Stimulated activated naive B cell treated with anti-CD40 and anti-IgM and Interleukin-4, amounts not matched to agents 10 μg/mL and 1 μg/mL and 100 μg/mL, for 72 hours (primary cell): ENCODE data around the gene SPTSSA.
"Not testable (repeated sequence)": the region's sequence is repeated elsewhere in the genome, so short reads cannot be mapped to it uniquely, and the experiment has no call there.

Source experiments
- ATAC-seq, 2 donors: fragments of 150-1000 bp; cut with Tn5 transposase; replicated peaks; 2 replicates each; pipeline ENCODE4 v1.10.0; 2021; ENCODE audit warnings: moderate library complexity in 1 of 2
- DNase-seq: peaks from one replicate; pipeline ENCODE4 v3.0.0; 2021
- H3K27ac Mint-ChIP-seq: one replicate; pipeline ENCODE4 v1.8.0; 2022; ENCODE audit warnings: mild to moderate bottlenecking, mixed read lengths
- H3K27me3 Mint-ChIP-seq, 2 donors: one replicate each; pipeline ENCODE4 v1.8.0; 2022; ENCODE audit warnings: mixed read lengths in 2 of 2
- H3K36me3 Mint-ChIP-seq, 2 donors: one replicate each; pipeline ENCODE4 v1.8.0; 2022; ENCODE audit warnings: mixed read lengths in 2 of 2, mild to moderate bottlenecking in 1 of 2
- H3K4me1 Mint-ChIP-seq, 2 donors: one replicate each; pipeline ENCODE4 v1.8.0; 2022; ENCODE audit warnings: mixed read lengths in 2 of 2, mild to moderate bottlenecking in 1 of 2
- H3K4me3 Mint-ChIP-seq, 2 donors: one replicate each; pipeline ENCODE4 v1.8.0; 2022; ENCODE audit warnings: mild to moderate bottlenecking in 2 of 2, mixed read lengths in 2 of 2, moderate library complexity in 1 of 2
- H3K9me3 Mint-ChIP-seq, 2 donors: one replicate each; pipeline ENCODE4 v1.8.0; 2022; ENCODE audit warnings: mixed read lengths in 2 of 2, mild to moderate bottlenecking in 1 of 2

Gene SPTSSA

DNA sequence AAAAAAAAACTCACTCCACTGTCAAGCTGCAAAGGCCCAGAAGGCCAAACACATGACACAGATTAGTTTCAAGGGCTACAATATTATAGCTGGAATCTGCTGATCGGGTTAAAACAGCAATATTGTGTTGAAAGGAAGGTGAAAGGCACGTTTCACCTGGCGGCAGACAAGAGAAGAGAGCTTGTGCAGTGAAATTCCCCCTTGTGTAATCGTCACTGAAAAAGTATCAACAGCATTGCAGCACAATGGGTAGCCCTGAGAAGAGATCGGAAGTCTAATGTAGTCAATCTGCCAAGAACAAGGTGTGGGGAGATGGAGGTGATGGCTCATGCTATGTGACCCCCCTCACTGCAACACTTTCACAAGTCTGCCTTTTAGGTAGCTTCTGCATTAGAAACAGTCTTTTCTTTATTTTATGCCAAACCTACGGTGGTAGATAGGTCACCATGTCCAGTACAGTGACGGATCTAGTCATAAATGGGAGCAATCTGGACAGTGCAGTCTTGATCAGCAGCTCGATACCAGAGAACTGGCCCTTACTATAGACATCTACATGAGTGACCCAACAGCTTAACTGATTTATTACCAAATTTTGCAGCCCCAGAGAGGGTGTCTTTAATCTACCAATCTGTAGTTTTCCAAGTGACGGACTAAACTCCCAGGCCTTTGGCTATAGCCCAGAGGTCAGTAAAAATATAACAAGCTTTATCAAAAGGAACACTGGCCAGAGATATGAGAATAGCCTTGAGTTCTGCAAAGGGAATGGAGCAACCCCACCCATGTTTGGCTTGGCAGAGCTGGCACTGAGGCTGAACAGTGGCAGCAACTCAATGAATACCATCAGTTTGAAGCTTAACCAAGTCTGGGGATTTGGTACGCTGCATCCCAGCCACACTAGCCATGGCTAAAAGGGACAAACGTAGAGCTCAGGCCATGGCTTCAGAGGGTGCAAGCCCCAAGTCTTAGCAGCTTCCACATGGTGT lies 35.4 kb downstream of the SPTSSA start:
- Mint-ChIP-seq H3K27me3 (peaks cover 0 to 4% of the 10 kb centered on the region in 2 donors), H3K9me3 (peaks cover under 1 to 1% of the 10 kb centered on the region in 2 donors), H3K4me3 (no peak overlapping the region), H3K36me3 (peaks cover 0 to 1% of the 10 kb centered on the region in 2 donors), H3K27ac (no peak overlapping the region), H3K4me1 (peaks cover 0 to 5% of the 10 kb centered on the region in 2 donors)
- DNase-seq (no peak), ATAC-seq (no peak)

DNA sequence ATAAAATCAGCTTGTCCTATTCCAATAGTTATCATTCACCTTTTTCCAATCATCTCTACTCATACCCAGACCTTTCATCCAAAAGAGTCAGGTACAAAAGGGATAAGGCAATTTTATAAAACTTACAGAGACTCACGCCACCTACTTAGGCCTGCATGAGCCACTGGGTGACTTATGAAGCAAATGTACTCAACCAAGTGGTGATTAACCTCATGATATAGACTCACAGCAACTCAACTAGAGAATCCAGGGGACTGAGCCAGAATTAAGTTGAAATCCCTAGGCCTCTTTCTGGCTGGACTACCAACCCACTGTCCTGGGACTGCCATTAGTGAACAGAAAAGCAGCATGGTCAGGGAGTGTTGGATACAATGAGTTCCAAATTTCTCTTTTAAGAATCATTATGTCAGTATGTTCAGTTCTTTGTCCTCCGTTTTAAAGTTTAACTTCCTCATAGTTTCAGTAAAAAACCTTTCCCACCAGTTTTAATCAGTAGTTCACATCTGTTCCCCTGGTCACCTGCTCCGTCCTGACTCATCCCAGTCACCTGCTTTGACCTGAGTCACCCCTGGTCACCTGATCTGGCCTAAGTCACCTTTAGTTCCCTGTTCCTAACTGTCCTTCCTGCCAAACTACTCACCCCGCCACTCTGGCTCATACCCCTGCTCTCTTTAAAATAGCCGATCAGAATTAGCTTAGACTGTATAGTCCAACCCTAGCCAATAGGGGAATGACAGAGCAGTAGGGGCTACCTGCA lies 36.8 kb downstream of the SPTSSA start:
- Mint-ChIP-seq H3K9me3 (peaks cover 11 to 12% of the 10 kb centered on the region in 2 donors), H3K36me3 (peaks cover 0 to 3% of the 10 kb centered on the region in 2 donors), H3K4me3 (no peak overlapping the region), H3K27ac (no peak overlapping the region), H3K4me1 (peaks cover 0 to 5% of the 10 kb centered on the region in 2 donors), H3K27me3 (peaks cover 0 to 4% of the 10 kb centered on the region in 2 donors)
- ATAC-seq (no peak), DNase-seq (no peak)

DNA sequence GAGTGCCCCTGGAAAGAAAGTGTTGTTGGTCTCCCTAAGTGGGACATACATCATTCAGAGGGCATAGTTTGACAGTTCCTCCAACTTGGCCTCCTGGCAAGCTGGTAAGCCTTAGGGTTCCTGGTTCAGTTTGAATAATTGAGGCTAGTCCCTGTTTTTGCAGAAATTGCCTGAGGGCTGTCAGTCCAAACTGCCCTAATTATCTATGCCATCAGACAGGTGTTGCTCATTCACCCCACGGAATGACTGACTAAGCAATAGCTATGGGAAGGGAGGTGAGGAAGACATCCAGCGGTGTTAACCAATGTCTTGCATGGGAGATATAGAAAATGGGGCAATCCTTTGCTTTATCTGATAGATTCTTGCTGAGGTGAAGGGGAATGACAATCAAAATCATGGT lies 37.6 kb downstream of the SPTSSA start:
- Mint-ChIP-seq H3K36me3 (peaks cover 0 to 3% of the 10 kb centered on the region in 2 donors), H3K4me3 (no peak overlapping the region), H3K27ac (no peak overlapping the region), H3K4me1 (peaks cover 0 to 5% of the 10 kb centered on the region in 2 donors), H3K9me3 (peaks cover 11 to 15% of the 10 kb centered on the region in 2 donors), H3K27me3 (peaks cover 0 to 4% of the 10 kb centered on the region in 2 donors)
- ATAC-seq (no peak), DNase-seq (no peak)

DNA sequence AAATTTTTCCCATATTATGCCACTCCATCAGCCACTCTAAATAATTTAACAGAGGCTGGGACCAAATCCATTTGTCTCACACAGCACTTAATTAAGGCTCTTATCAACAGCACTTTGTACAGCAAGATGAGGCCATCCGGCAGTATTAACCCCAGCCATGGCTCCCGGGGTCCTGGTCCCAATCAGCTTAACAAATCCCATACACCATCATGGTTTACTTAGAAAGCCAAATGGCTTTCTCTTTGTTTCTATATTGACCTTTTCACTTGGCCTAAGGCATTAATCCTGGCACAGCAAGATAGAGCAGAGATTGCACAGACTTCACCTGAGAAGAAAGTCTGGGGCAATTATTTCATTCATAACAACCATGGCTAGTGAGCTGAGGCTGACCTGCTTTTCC lies 38.6 kb downstream of the SPTSSA start:
- Mint-ChIP-seq H3K9me3 (peaks cover 13 to 15% of the 10 kb centered on the region in 2 donors), H3K4me3 (no peak overlapping the region), H3K36me3 (peaks cover 0 to 3% of the 10 kb centered on the region in 2 donors), H3K27me3 (peaks cover 0 to 4% of the 10 kb centered on the region in 2 donors), H3K4me1 (peaks cover 0 to 5% of the 10 kb centered on the region in 2 donors), H3K27ac (no peak overlapping the region)
- DNase-seq (no peak), ATAC-seq (no peak)

DNA sequence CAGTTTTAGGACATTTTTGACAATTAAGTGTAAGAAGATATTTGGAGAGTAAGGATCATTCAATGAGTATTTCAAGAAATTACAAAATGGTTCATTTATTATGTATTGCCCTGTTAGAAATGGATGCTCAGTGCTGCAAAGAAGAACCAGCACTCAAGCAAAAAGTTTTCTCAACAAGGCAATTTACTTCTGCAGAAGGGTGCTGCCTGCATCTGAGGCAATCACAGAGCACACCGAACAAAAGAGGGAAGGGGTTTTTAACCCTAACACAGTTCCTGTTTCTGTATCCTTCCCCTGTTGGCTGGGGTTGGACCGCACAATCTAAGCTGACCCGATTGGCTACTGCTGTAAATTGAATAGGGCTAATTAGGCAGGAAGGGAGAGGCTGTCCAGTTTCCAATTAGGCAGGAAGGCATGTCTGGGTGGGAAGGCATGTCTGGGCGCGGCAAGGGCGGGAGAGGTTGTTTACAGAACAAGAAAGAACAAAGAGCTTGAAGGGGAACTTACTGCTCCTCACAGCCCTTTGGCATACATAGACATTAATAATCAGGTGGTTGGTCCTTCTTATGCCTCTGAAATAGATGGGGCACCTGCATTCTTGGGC lies 41.4 kb downstream of the SPTSSA start:
- H3K4me3 Mint-ChIP-seq, result no peak overlapping the region
- peaks cover 0 to 3% of the 10 kb centered on the region in 2 donors for H3K36me3 Mint-ChIP-seq
- H3K9me3 Mint-ChIP-seq, result peaks cover 14 to 15% of the 10 kb centered on the region in 2 donors
- DNase-seq, result no peak
- ATAC-seq, result no peak
- H3K27ac Mint-ChIP-seq, result no peak overlapping the region
- peaks cover 4 to 6% of the 10 kb centered on the region in 2 donors for H3K27me3 Mint-ChIP-seq
- H3K4me1 Mint-ChIP-seq, result peaks cover 0 to 4% of the 10 kb centered on the region in 2 donors

DNA sequence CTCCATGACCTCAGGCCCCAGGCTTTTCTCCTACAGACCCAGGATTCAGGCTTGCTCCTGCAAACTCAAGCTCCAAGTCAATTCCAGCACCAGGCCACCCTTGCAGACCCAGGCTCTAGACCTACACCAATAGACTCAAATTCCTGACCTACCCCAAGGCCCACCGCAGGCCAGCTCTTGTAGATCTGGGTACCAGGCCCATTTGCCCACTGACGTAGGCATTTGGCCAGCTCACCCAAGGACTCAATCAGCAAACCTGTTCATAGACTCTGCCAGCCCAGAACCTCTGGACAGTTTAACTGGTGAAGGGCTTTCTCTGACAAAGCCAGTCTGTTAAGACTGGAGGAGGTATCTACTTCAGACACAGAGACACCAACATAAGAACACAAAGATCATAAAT lies 52.3 kb downstream of the SPTSSA start:
- H3K9me3 Mint-ChIP-seq, result peaks cover 9 to 17% of the 10 kb centered on the region in 2 donors
- H3K36me3 Mint-ChIP-seq, result peaks cover 3 to 4% of the 10 kb centered on the region in 2 donors
- no peak overlapping the region for H3K4me3 Mint-ChIP-seq
- DNase-seq (no peak), ATAC-seq (no peak)
- no peak overlapping the region for H3K27ac Mint-ChIP-seq
- H3K4me1 Mint-ChIP-seq, result no peaks in the 10 kb centered on the region
- peaks cover 5 to 9% of the 10 kb centered on the region in 2 donors for H3K27me3 Mint-ChIP-seq

DNA sequence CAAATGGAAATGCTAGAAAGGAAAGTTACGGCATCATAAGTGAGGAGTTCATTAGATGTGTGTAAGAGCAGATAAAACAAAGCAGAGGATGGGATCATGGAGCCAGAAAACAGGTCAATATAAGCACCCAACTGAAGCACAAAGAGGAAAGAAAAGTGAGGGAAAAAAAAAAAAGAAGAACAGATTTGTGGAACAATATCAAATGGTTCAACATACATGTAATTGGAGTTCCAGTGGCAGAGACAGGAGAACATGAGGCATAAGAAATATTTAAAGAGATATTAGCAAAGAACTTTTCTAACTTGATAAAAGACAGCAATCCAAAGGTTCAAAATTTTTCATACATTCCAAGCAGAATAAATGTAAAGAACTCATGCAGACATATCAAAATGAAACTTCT lies 54.1 kb downstream of the SPTSSA start:
- ATAC-seq (no peak), DNase-seq (no peak)
- H3K9me3 Mint-ChIP-seq, result peaks cover 9 to 15% of the 10 kb centered on the region in 2 donors
- peaks cover 3 to 4% of the 10 kb centered on the region in 2 donors for H3K36me3 Mint-ChIP-seq
- peaks cover 5 to 9% of the 10 kb centered on the region in 2 donors for H3K27me3 Mint-ChIP-seq
- H3K4me1 Mint-ChIP-seq, result no peaks in the 10 kb centered on the region
- H3K27ac Mint-ChIP-seq, result no peak overlapping the region
- no peak overlapping the region for H3K4me3 Mint-ChIP-seq

DNA sequence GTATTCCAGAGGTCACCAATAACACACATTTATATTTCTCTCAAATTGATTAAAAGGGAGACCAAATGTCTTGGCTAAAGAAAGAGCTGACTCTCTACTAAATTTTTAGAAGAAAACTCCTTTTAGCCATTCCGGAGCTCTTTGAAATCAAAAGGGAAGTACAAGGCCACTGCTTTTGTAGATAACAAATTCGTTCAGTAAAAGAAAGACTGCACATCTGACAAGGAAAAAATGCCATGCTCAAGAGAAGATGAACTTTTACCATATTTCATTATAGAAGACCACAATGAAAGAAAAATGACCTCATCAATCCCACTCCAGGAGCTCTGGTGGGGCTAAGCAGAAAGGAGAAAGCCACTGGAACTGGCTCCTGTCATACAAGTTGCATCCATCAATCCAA lies 57.6 kb downstream of the SPTSSA start:
- peaks cover 0 to 3% of the 10 kb centered on the region in 2 donors for H3K36me3 Mint-ChIP-seq

DNA sequence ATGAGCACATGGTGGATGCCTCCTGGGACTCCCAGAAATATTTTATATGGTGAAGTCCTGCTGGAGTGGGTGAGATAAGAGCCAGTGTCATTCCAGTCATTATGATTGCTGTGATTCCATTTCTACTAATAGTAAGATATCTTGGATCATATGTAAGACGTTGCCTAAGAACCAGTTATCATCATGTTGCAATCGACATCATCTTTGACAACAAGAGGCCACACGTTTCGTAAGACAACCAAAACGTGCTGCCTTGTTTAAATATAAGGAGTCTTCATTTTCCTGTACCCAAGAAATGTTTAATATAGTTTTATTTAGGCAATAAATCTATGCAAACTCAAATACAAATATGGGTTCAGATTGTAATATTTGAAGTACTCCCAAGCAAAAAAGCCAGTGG lies 58.4 kb downstream of the SPTSSA start:
- Mint-ChIP-seq H3K27me3 (peaks cover 5 to 9% of the 10 kb centered on the region in 2 donors), H3K27ac (no peak overlapping the region), H3K4me3 (no peak overlapping the region), H3K9me3 (peaks cover 4 to 5% of the 10 kb centered on the region in 2 donors), H3K4me1 (no peaks in the 10 kb centered on the region), H3K36me3 (peaks cover 0 to 3% of the 10 kb centered on the region in 2 donors)
- DNase-seq, result no peak
- ATAC-seq, result no peak

More for the DNA sequence above, 57.6 kb downstream of the SPTSSA start:
- H3K4me1 Mint-ChIP-seq, result no peaks in the 10 kb centered on the region
- H3K4me3 Mint-ChIP-seq, result no peak overlapping the region
- DNase-seq (no peak), ATAC-seq (no peak)
- peaks cover 5 to 9% of the 10 kb centered on the region in 2 donors for H3K27me3 Mint-ChIP-seq
- H3K27ac Mint-ChIP-seq, result no peak overlapping the region
- peaks cover 4 to 5% of the 10 kb centered on the region in 2 donors for H3K9me3 Mint-ChIP-seq

DNA sequence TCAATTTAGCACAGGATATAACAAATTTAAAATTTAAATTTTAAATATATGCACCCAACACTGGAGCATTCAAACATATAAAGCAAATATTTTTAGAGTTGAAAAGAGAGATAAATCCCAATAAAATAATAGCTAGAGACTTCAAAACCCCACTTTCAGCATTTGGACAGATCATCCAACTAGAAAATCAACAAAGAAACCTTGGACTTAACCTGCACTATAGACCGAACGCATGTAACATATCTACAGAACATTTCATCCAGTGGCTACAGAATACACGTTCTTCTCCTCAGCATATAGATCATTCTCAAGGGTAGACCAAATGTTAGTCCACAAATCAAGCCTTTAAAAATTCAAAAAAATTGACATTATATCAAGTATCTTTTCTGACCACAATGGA lies 64.0 kb downstream of the SPTSSA start:
- peaks cover 0 to 7% of the 10 kb centered on the region in 2 donors for H3K9me3 Mint-ChIP-seq
- H3K4me3 Mint-ChIP-seq, result no peak overlapping the region
- H3K27ac Mint-ChIP-seq, result no peak overlapping the region
- no peaks in the 10 kb centered on the region for H3K36me3 Mint-ChIP-seq
- no peaks in the 10 kb centered on the region for H3K4me1 Mint-ChIP-seq
- peaks cover 5 to 9% of the 10 kb centered on the region in 2 donors for H3K27me3 Mint-ChIP-seq
- ATAC-seq, result no peak
- DNase-seq, result no peak

DNA sequence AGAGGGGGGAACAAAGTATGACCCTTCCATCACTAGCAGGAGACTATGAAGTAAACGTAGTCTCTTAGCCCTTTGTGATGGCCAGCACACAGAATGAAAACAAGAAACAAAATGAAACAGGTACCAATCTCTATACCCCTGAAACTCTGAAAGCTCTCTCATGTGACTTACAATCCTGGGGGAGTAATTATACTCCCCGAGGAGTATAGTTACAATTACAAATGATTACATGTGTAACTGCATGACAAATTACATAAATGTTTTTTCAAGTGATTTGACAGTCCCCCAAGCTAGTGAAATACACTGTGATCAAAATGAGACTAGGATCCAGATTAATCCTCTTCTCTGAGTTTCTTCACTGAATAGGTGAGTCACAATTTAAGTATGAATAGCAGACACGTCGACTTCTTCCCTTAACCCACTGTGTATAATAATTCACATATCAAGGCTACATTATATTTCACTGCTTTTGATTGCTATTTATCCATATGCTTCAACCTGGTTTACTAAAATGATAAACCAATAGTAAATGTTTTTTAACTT lies 74.0 kb downstream of the SPTSSA start:
- ATAC-seq (no peak), DNase-seq (no peak)
- Mint-ChIP-seq H3K4me1 (no peaks in the 10 kb centered on the region), H3K9me3 (peaks cover 0 to 4% of the 10 kb centered on the region in 2 donors), H3K4me3 (no peak overlapping the region), H3K27ac (no peak overlapping the region), H3K36me3 (peaks cover 1 to 4% of the 10 kb centered on the region in 2 donors), H3K27me3 (peaks cover 17 to 29% of the 10 kb centered on the region in 2 donors)

DNA sequence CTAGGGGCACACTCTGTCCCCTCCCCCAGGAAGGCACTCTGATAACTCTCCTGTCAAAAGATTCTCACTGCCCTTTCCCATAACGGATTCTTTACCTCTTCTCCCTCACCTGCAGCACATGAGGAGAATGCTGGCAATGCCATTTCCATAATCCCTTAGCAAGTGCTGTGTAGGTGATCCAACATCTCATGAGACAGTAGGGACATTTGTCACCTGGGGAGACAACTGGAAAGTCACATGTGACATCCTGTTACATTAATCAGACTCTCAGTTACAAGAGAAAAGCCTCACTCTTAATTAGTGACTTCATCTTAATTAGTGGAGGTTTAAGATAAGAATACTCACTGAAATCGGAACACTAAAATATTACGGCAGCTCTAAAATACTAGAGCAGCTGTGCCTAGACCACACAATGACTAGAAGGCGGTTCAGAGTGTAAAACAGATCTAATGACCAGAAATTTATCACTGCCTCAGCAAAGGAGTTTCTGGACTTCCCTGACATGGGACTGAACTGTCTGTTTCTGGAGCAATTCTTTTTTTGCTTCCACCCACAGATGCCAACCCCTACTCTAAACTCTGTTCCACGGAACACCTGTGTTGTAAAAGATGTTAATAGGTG lies 75.1 kb downstream of the SPTSSA start:
- Mint-ChIP-seq H3K4me3 (no peak overlapping the region), H3K36me3 (peaks cover 1 to 4% of the 10 kb centered on the region in 2 donors), H3K27me3 (peaks cover 10 to 20% of the 10 kb centered on the region in 2 donors), H3K4me1 (no peaks in the 10 kb centered on the region), H3K27ac (no peak overlapping the region), H3K9me3 (peaks cover 0 to 2% of the 10 kb centered on the region in 2 donors)
- DNase-seq, result no peak
- ATAC-seq, result no peak

DNA sequence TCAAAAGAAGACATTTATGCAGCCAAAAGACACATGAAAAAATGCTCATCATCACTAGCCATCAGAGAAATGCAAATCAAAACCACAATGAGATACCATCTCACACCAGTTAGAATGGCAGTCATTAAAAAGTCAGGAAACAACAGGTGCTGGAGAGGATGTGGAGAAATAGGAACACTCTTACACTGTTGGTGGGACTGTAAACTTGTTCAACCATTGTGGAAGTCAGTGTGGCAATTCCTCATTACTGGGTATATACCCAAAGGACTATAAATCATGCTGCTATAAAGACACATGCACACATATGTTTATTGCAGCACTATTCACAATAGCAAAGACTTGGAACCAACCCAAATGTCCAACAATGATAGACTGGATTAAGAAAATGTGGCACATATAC lies 76.2 kb downstream of the SPTSSA start:
- not testable (repeated sequence) for H3K36me3 Mint-ChIP-seq, DNase-seq, H3K4me3 Mint-ChIP-seq, ATAC-seq, H3K4me1 Mint-ChIP-seq, H3K27ac Mint-ChIP-seq, H3K9me3 Mint-ChIP-seq
- peaks cover 10 to 20% of the 10 kb centered on the region in 2 donors for H3K27me3 Mint-ChIP-seq
